Ishikawa (cell line): ENCODE measurements around the gene EYS.

Experiments used
- CEBPB ChIP-seq: IDR thresholded peaks from 2 replicates; pipeline ENCODE4 v1.6.1; 2012
- CREB1 ChIP-seq: IDR thresholded peaks from 2 replicates; pipeline ENCODE4 v1.6.1; 2012; ENCODE audit warnings: low read depth
- EGR1 ChIP-seq: IDR thresholded peaks from 2 replicates; pipeline ENCODE4 v1.6.1; 2012
- EP300 ChIP-seq: IDR thresholded peaks from 2 replicates; pipeline ENCODE4 v1.6.1; 2012; ENCODE audit warnings: borderline replicate concordance
- FOXM1 ChIP-seq: IDR thresholded peaks from 2 replicates; pipeline ENCODE4 v1.6.1; 2012; ENCODE audit warnings: low read depth, borderline replicate concordance
- NFIC ChIP-seq: IDR thresholded peaks from 2 replicates; pipeline ENCODE4 v1.6.1; 2012
- RAD21 ChIP-seq: IDR thresholded peaks from 2 replicates; pipeline ENCODE4 v1.6.1; 2012; ENCODE audit warnings: low read depth
- TAF1 ChIP-seq: IDR thresholded peaks from 2 replicates; pipeline ENCODE4 v1.6.1; 2012; ENCODE audit warnings: low read depth, mild to moderate bottlenecking
- TCF12 ChIP-seq: IDR thresholded peaks from 2 replicates; pipeline ENCODE4 v1.6.1; 2012; ENCODE audit warnings: low read depth
- TEAD4 ChIP-seq: IDR thresholded peaks from 2 replicates; pipeline ENCODE4 v1.6.1; 2012
- USF1 ChIP-seq: IDR thresholded peaks from 2 replicates; pipeline ENCODE4 v1.6.1; 2012
- YY1 ChIP-seq: IDR thresholded peaks from 2 replicates; pipeline ENCODE4 v1.6.1; 2012; ENCODE audit warnings: low read depth
- ZBTB7A ChIP-seq: IDR thresholded peaks from 2 replicates; pipeline ENCODE4 v1.6.1; 2012; ENCODE audit warnings: low read depth
- TF ChIP-seq, protein P1 (sequence below): IDR thresholded peaks from 2 replicates; pipeline ENCODE4 v1.6.1; 2012
- TF ChIP-seq, protein P2 (sequence below): IDR thresholded peaks from 2 replicates; pipeline ENCODE4 v1.6.1; 2012; ENCODE audit warnings: low read depth, mild to moderate bottlenecking

The EYS gene

GRCh38 chr6:63674635-63675034 lies 2032.4 kb downstream of the EYS start:
- TF ChIP-seq TCF12 (no peak), TAF1 (no peak), CEBPB (no peak), USF1 (no peak), ZBTB7A (no peak), YY1 (no peak), RAD21 (no peak), NFIC (no peak), TEAD4 (no peak), FOXM1 (no peak), EP300 (no peak)
- TF ChIP-seq, protein P1, sequence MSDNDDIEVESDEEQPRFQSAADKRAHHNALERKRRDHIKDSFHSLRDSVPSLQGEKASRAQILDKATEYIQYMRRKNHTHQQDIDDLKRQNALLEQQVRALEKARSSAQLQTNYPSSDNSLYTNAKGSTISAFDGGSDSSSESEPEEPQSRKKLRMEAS = no peak

DNA sequence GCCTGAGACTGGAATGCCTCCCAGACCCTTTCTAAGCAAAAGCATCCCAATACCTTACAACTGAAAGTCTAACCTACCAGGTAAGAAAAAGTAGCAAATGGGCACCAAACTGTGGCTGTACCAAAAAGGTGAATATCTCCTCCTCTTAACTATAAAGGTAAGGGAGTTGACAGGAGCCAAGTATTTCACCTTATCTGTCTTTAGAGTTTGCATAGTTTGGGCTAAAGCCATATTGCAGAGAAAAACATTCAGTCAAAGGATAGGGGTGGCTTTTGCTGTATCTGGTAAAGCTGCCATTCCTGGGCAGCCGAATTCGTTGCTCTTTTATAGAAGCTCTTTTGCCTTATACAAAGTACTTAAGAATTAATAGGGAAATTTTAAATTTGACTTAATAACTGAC lies 2033.3 kb downstream of the EYS start:
- TF ChIP-seq EP300 = no peak

DNA sequence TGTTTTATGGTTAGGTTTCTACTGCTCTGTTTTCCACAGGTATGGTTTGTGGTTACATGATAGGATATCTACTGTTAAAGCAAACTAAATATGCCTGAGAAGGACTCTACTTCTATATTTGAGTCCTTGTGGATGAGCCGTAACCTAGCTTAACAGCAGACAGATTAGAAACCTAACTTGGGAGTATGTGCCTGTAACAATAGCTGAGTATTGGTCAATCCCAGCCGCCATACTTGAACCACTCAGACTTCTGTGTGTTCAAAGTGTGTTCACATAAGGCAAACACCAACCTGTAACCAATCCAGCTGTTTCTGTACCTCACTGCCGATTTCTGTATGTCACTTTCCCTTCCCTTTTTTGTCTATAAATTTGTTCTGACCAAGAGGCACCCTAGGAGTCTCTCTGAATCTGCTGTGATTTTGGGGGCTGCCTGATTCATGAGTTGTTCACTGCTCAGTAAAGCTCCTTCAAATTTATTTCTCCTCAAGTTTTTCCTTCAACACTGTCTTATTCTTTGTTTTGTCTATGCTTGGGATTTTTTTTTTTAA lies 2034.4 kb downstream of the EYS start:
- TF ChIP-seq TEAD4 (no peak), USF1 (no peak), NFIC (no peak), EP300 (no peak), CREB1 (no peak), TCF12 (no peak), CEBPB (no peak), ZBTB7A (no peak), FOXM1 (no peak), YY1 (no peak), RAD21 (no peak), TAF1 (no peak), EGR1 (no peak)
- TF ChIP-seq, protein P1 = no peak
- TF ChIP-seq, protein P2, sequence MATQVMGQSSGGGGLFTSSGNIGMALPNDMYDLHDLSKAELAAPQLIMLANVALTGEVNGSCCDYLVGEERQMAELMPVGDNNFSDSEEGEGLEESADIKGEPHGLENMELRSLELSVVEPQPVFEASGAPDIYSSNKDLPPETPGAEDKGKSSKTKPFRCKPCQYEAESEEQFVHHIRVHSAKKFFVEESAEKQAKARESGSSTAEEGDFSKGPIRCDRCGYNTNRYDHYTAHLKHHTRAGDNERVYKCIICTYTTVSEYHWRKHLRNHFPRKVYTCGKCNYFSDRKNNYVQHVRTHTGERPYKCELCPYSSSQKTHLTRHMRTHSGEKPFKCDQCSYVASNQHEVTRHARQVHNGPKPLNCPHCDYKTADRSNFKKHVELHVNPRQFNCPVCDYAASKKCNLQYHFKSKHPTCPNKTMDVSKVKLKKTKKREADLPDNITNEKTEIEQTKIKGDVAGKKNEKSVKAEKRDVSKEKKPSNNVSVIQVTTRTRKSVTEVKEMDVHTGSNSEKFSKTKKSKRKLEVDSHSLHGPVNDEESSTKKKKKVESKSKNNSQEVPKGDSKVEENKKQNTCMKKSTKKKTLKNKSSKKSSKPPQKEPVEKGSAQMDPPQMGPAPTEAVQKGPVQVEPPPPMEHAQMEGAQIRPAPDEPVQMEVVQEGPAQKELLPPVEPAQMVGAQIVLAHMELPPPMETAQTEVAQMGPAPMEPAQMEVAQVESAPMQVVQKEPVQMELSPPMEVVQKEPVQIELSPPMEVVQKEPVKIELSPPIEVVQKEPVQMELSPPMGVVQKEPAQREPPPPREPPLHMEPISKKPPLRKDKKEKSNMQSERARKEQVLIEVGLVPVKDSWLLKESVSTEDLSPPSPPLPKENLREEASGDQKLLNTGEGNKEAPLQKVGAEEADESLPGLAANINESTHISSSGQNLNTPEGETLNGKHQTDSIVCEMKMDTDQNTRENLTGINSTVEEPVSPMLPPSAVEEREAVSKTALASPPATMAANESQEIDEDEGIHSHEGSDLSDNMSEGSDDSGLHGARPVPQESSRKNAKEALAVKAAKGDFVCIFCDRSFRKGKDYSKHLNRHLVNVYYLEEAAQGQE = no peak

- TF ChIP-seq, protein P2 = no peak
- no peak for TF ChIP-seq RAD21
- no peak for TF ChIP-seq TCF12
- no peak for TF ChIP-seq YY1
- TF ChIP-seq, protein P1 = no peak
- no peak for TF ChIP-seq TEAD4
- TF ChIP-seq CREB1 = no peak
Measured at GRCh38 chr6:63671098-63671754, 2035.8 kb downstream of the EYS start.
